DOHH2 (cell line): ENCODE measurements around the gene GPRC5A.

ENCODE experiments used
- EZH2phosphoT487 ChIP-seq: fragments of 200-600 bp; sonication (generic); IDR thresholded peaks from 2 replicates; pipeline ENCODE4 v1.6.1; 2017; ENCODE audit warnings: borderline replicate concordance, mild to moderate bottlenecking, antibody characterized with exemption, low read length, moderate library complexity, mixed read lengths
- TF ChIP-seq, protein P1 (sequence below): fragments of 200-600 bp; sonication (generic); IDR thresholded peaks from one replicate; pipeline ENCODE4 v1.5.1; 2014; ENCODE audit warnings: antibody characterized with exemption, mild to moderate bottlenecking, low read depth, low read length; ENCODE audit not compliant: poor library complexity, severe bottlenecking

- TF ChIP-seq, protein P1, sequence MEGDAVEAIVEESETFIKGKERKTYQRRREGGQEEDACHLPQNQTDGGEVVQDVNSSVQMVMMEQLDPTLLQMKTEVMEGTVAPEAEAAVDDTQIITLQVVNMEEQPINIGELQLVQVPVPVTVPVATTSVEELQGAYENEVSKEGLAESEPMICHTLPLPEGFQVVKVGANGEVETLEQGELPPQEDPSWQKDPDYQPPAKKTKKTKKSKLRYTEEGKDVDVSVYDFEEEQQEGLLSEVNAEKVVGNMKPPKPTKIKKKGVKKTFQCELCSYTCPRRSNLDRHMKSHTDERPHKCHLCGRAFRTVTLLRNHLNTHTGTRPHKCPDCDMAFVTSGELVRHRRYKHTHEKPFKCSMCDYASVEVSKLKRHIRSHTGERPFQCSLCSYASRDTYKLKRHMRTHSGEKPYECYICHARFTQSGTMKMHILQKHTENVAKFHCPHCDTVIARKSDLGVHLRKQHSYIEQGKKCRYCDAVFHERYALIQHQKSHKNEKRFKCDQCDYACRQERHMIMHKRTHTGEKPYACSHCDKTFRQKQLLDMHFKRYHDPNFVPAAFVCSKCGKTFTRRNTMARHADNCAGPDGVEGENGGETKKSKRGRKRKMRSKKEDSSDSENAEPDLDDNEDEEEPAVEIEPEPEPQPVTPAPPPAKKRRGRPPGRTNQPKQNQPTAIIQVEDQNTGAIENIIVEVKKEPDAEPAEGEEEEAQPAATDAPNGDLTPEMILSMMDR: no peak
- TF ChIP-seq EZH2phosphoT487: no peak
These were observed 27.5 kb downstream of the GPRC5A start for GRCh38 chr12:12918781-12919389.
